Mesendoderm (in vitro differentiated cells): ENCODE results near the gene OR6M1. TPM values are rescaled to one million over a fixed set of nuclear protein-coding genes. Genes with fewer than 3 reads are reported as not detected.

Experiments used
- DNase-seq: peaks from one replicate; pipeline ENCODE4 v3.0.0; 2013
- H2AK5ac ChIP-seq: 2 replicates; pipeline ENCODE4 v1.6.1; 2013; ENCODE audit warnings: low read length, inconsistent platforms
- H2BK120ac ChIP-seq: 2 replicates; pipeline ENCODE4 v1.6.1; 2013; ENCODE audit warnings: low read depth, mild to moderate bottlenecking, low read length, moderate library complexity, mixed read lengths
- H2BK15ac ChIP-seq: replicated peaks from 2 replicates; pipeline ENCODE4 v1.6.1; 2013; ENCODE audit warnings: low read depth, mild to moderate bottlenecking, moderate library complexity
- H2BK5ac ChIP-seq: 2 replicates; pipeline ENCODE4 v1.6.1; 2013; ENCODE audit warnings: low read length, inconsistent platforms
- H3K18ac ChIP-seq: 2 replicates; pipeline ENCODE4 v1.6.1; 2013; ENCODE audit warnings: mild to moderate bottlenecking, low read length, mixed read lengths
- H3K23ac ChIP-seq: one replicate; pipeline ENCODE4 v1.6.1; 2013; ENCODE audit warnings: low read length
- H3K27ac ChIP-seq: 2 replicates; pipeline ENCODE4 v1.5.1; 2013; ENCODE audit warnings: low read depth, mild to moderate bottlenecking, inconsistent platforms, low read length, moderate library complexity
- H3K27me3 ChIP-seq: 2 replicates; pipeline ENCODE4 v1.6.1; 2013; ENCODE audit warnings: low read length, control low read depth, mild to moderate bottlenecking, inconsistent platforms; ENCODE audit not compliant: insufficient read depth, poor library complexity
- H3K36me3 ChIP-seq: 2 replicates; pipeline ENCODE4 v1.6.1; 2013; ENCODE audit warnings: low read length, inconsistent platforms; ENCODE audit not compliant: control insufficient read depth, insufficient read depth
- H3K4ac ChIP-seq: one replicate; pipeline ENCODE4 v1.6.1; 2013; ENCODE audit warnings: low read depth, mild to moderate bottlenecking, low read length, moderate library complexity
- H3K4me1 ChIP-seq: 2 replicates; pipeline ENCODE4 v1.6.1; 2013; ENCODE audit warnings: low read depth, low read length, inconsistent platforms; ENCODE audit not compliant: control insufficient read depth
- H3K4me2 ChIP-seq: 2 replicates; pipeline ENCODE4 v1.6.1; 2013; ENCODE audit warnings: low read length
- H3K4me3 ChIP-seq: 2 replicates; pipeline ENCODE4 v1.5.1; 2013; ENCODE audit warnings: mild to moderate bottlenecking, low read length
- H3K56ac ChIP-seq: one replicate; pipeline ENCODE4 v1.6.1; 2013; ENCODE audit warnings: low read length
- H3K79me1 ChIP-seq: 2 replicates; pipeline ENCODE4 v1.6.1; 2013; ENCODE audit warnings: low read length, inconsistent platforms
- H3K79me2 ChIP-seq: 2 replicates; pipeline ENCODE4 v1.6.1; 2013; ENCODE audit warnings: mild to moderate bottlenecking, low read length; ENCODE audit not compliant: control insufficient read depth, insufficient read depth
- H3K9ac ChIP-seq: 2 replicates; pipeline ENCODE4 v1.6.1; 2013; ENCODE audit warnings: low read length, inconsistent platforms
- H4K5ac ChIP-seq: one replicate; pipeline ENCODE4 v1.6.1; 2013; ENCODE audit warnings: low read length
- H4K8ac ChIP-seq: one replicate; pipeline ENCODE4 v1.6.1; 2013; ENCODE audit warnings: low read depth, mild to moderate bottlenecking, control low read depth, low read length, moderate library complexity
- WGBS: extraction: QIAGEN DNeasy Blood & Tissue Kit; methylation state at CpG from one replicate; pipeline ENCODE4 v1.1.7; 2013; ENCODE audit warnings: low lambda C conversion rate, missing lambda C conversion rate; ENCODE audit not compliant: insufficient coverage; ENCODE audit errors: extremely low coverage; 5-methylcytosine and 5-hydroxymethylcytosine counted together
- polyA plus RNA-seq, 2 experiments: library from polyadenylated mRNA; stranded (reverse); fragments of 200-250 nt; gene quantifications; one replicate each; pipeline ENCODE4 v1.2.3, GENCODE V29; 2013

Gene OR6M1
- not detected for polyA plus RNA-seq (2013, experiment 1 of 2)
- not detected for polyA plus RNA-seq (2013, experiment 2 of 2)

- Histone ChIP-seq H2AK5ac (no peak within 1 kb of the TSS), H3K79me1 (no peaks in the 10 kb centered on the region), H4K5ac (no peak within 1 kb of the TSS), H3K18ac (no peak within 1 kb of the TSS), H2BK5ac (no peak within 1 kb of the TSS), H3K4me2 (no peak within 1 kb of the TSS), H2BK15ac (no peak within 1 kb of the TSS), H3K4me1 (no peaks in the 10 kb centered on the region), H4K8ac (no peak within 1 kb of the TSS), H2BK120ac (no peak within 1 kb of the TSS), H3K23ac (no peak within 1 kb of the TSS), H3K56ac (no peak within 1 kb of the TSS), H3K9ac (no peak within 1 kb of the TSS), H3K4me3 (no peak within 1 kb of the TSS), H3K4ac (no peak within 1 kb of the TSS), H3K27me3 (no peaks in the 10 kb centered on the region), H3K36me3 (no peaks in the 10 kb centered on the region), H3K79me2 (no peaks in the 10 kb centered on the region), H3K27ac (no peak within 1 kb of the TSS)
- WGBS: no CpG with 5 or more reads among the region's 4 CpGs
- DNase-seq: no peak
Observed at GRCh38 chr11:123806249-123806648, at the start of gene OR6M1. OR6M1 (minus strand) TSS chr11:123806349; CDS start chr11:123806349, 0 bp downstream.

- H3K27me3 ChIP-seq: no peaks in the 10 kb centered on the region
- H2BK5ac ChIP-seq: no peak overlapping the region
- no peak overlapping the region for H3K4me2 ChIP-seq
- no peak overlapping the region for H3K4me3 ChIP-seq
- no peaks in the 10 kb centered on the region for H3K79me1 ChIP-seq
- no peak overlapping the region for H3K9ac ChIP-seq
- H4K8ac ChIP-seq: no peak overlapping the region
- WGBS: no CpG with 5 or more reads among the region's 2 CpGs
- no peak overlapping the region for H2AK5ac ChIP-seq
- no peak overlapping the region for H3K56ac ChIP-seq
- no peak overlapping the region for H3K23ac ChIP-seq
- no peak overlapping the region for H4K5ac ChIP-seq
- H3K18ac ChIP-seq: no peak overlapping the region
- no peaks in the 10 kb centered on the region for H3K36me3 ChIP-seq
- H3K79me2 ChIP-seq: no peaks in the 10 kb centered on the region
- no peaks in the 10 kb centered on the region for H3K4me1 ChIP-seq
- H3K27ac ChIP-seq: no peak overlapping the region
- H3K4ac ChIP-seq: no peak overlapping the region
- no peak overlapping the region for H2BK120ac ChIP-seq
- no peak overlapping the region for H2BK15ac ChIP-seq
- DNase-seq: no peak
Observed at GRCh38 chr11:123853038-123853437, 46.9 kb upstream of the OR6M1 start.

- no peak for DNase-seq
- no peak overlapping the region for H2BK15ac ChIP-seq
- no peak overlapping the region for H3K4ac ChIP-seq
- no peak overlapping the region for H4K5ac ChIP-seq
- H3K4me2 ChIP-seq: no peak overlapping the region
- no peaks in the 10 kb centered on the region for H3K79me1 ChIP-seq
- H3K4me1 ChIP-seq: no peaks in the 10 kb centered on the region
- H3K56ac ChIP-seq: no peak overlapping the region
- H2BK120ac ChIP-seq: no peak overlapping the region
- H3K27me3 ChIP-seq: no peaks in the 10 kb centered on the region
- no peak overlapping the region for H2BK5ac ChIP-seq
- no peak overlapping the region for H3K18ac ChIP-seq
- H3K36me3 ChIP-seq: no peaks in the 10 kb centered on the region
- no peak overlapping the region for H3K23ac ChIP-seq
- H3K79me2 ChIP-seq: no peaks in the 10 kb centered on the region
- H2AK5ac ChIP-seq: no peak overlapping the region
- no peak overlapping the region for H3K27ac ChIP-seq
- no peak overlapping the region for H4K8ac ChIP-seq
- H3K4me3 ChIP-seq: no peak overlapping the region
- H3K9ac ChIP-seq: no peak overlapping the region
Observed at GRCh38 chr11:123852321-123852720, 46.2 kb upstream of the OR6M1 start.

- H3K4ac ChIP-seq: no peak overlapping the region
- H3K27me3 ChIP-seq: no peaks in the 10 kb centered on the region
- H3K36me3 ChIP-seq: no peaks in the 10 kb centered on the region
- no peak overlapping the region for H2BK15ac ChIP-seq
- no peak for DNase-seq
- no peak overlapping the region for H3K9ac ChIP-seq
- H3K4me3 ChIP-seq: no peak overlapping the region
- H4K8ac ChIP-seq: no peak overlapping the region
- H3K4me1 ChIP-seq: no peaks in the 10 kb centered on the region
- H4K5ac ChIP-seq: no peak overlapping the region
- H2BK120ac ChIP-seq: no peak overlapping the region
- no peaks in the 10 kb centered on the region for H3K79me1 ChIP-seq
- WGBS: no CpG with 5 or more reads among the region's 4 CpGs
- no peak overlapping the region for H2BK5ac ChIP-seq
- no peak overlapping the region for H3K23ac ChIP-seq
- H2AK5ac ChIP-seq: no peak overlapping the region
- H3K27ac ChIP-seq: no peak overlapping the region
- H3K56ac ChIP-seq: no peak overlapping the region
- H3K4me2 ChIP-seq: no peak overlapping the region
- no peak overlapping the region for H3K18ac ChIP-seq
- no peaks in the 10 kb centered on the region for H3K79me2 ChIP-seq
Observed at GRCh38 chr11:123851110-123851509, 45.0 kb upstream of the OR6M1 start.

- Histone ChIP-seq H3K4ac (no peak overlapping the region), H2BK15ac (no peak overlapping the region), H2AK5ac (peak overlapping the region; percentile 82), H3K23ac (no peak overlapping the region), H3K56ac (no peak overlapping the region), H3K9ac (no peak overlapping the region), H4K5ac (no peak overlapping the region), H2BK5ac (peak overlapping the region; percentile 33), H4K8ac (no peak overlapping the region), H2BK120ac (no peak overlapping the region), H3K18ac (no peak overlapping the region), H3K79me1 (no peaks in the 10 kb centered on the region), H3K79me2 (no peaks in the 10 kb centered on the region), H3K4me2 (no peak overlapping the region), H3K4me1 (peaks cover 2% of the 10 kb centered on the region), H3K27me3 (no peaks in the 10 kb centered on the region), H3K4me3 (no peak overlapping the region), H3K36me3 (no peaks in the 10 kb centered on the region), H3K27ac (no peak overlapping the region)
- DNase-seq: no peak
- WGBS: no CpG with 5 or more reads among the region's 6 CpGs
Observed at GRCh38 chr11:123841174-123841573, 35.0 kb upstream of the OR6M1 start.

- H3K4me2 ChIP-seq: no peak overlapping the region
- no CpG with 5 or more reads among the region's 5 CpGs for WGBS
- H3K23ac ChIP-seq: no peak overlapping the region
- no peak overlapping the region for H2BK5ac ChIP-seq
- no peaks in the 10 kb centered on the region for H3K27me3 ChIP-seq
- H3K27ac ChIP-seq: no peak overlapping the region
- no peak overlapping the region for H3K56ac ChIP-seq
- H3K4me1 ChIP-seq: peaks cover 2% of the 10 kb centered on the region
- H4K8ac ChIP-seq: no peak overlapping the region
- H3K18ac ChIP-seq: no peak overlapping the region
- no peaks in the 10 kb centered on the region for H3K79me1 ChIP-seq
- no peak overlapping the region for H2AK5ac ChIP-seq
- no peak overlapping the region for H3K4me3 ChIP-seq
- peak overlapping the region; percentile 14 for H2BK120ac ChIP-seq
- H3K9ac ChIP-seq: no peak overlapping the region
- H3K4ac ChIP-seq: no peak overlapping the region
- no peak overlapping the region for H4K5ac ChIP-seq
- no peaks in the 10 kb centered on the region for H3K36me3 ChIP-seq
- no peaks in the 10 kb centered on the region for H3K79me2 ChIP-seq
- peak overlapping the region; percentile 85 for H2BK15ac ChIP-seq
- peak; percentile 6 for DNase-seq
Observed at GRCh38 chr11:123839131-123839530, 33.0 kb upstream of the OR6M1 start.
